ENCODE measurements around the gene WDR54. TPM values are rescaled to one million over a fixed set of nuclear protein-coding genes. Genes with fewer than 3 reads are reported as not detected.

Gene WDR54
- total and polyA plus RNA-seq, 10 of the 15 experiments (the other 5 are each of a cell fraction or from before 2014, with no cell fraction given), result 38.2 to 116 (median 89.1) TPM

DNA sequence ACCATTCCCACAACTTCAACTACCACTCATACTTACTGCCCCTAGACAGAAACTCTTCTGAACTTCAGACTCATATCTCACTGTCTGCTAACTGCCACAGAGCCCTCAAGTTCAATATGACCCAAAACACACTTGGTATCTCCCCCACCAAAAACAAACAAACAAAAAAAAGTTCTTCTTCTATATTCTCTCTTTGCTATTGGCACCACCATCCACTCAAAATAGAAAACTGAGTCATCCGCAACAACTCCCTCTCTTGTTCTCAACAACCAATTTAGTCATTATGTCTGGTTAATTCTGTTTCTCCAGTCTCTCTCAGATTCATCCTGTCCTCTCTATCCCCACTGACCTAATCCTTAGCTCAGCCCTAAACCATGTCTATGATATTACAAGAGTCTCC, 34.2 kb upstream of the WDR54 start:
- H3K36me3 ChIP-seq (ENCODE audit: control insufficient read depth in 2 of 2, insufficient read depth in 2 of 2, low read length in 1 of 2), result no peaks in the 10 kb centered on the region; a peak in 1 of 4 replicates
- peaks cover 3% of the 10 kb centered on the region; the same call in 1 of the 2 replicates for H3K4me1 ChIP-seq (ENCODE audit: control insufficient read depth, insufficient read depth, low read length)
- no peak overlapping the region for H3K27ac ChIP-seq (ENCODE audit: control insufficient read depth, insufficient read depth)
- SMC1A ChIA-PET (ENCODE audit: uncharacterized antibody, unreplicated experiment), result interaction anchor here (1.1 to 6.1 kb wide), 4 partner anchors 8 to 53 kb away, joined by 5 to 36 read pairs (median 8); partner anchors contain the start of gene DCTN1
- intact Hi-C loops (cut with micrococcal nuclease; ENCODE audit: unreplicated experiment) (no loop called here), in situ Hi-C loops (cut with MboI) (no loop called here)
- WGBS (ENCODE audit: insufficient coverage, insufficient replicate concordance, low lambda C conversion rate, missing lambda C conversion rate), result 96% methylated on average over 1 of the region's 1 CpG
- RAD21 ChIA-PET (ENCODE audit: unreplicated experiment), result no interaction called here
- FAIRE-seq (no peak), ATAC-seq (no peak), DNase-seq (ENCODE audit: low read depth, low spot score) (no peak)
- CTCF ChIA-PET, result interaction anchor here (0.9 to 5.2 kb wide), 2 partner anchors 51 to 138 kb away, joined by 4 to 48 read pairs; no protein-coding TSS in a partner anchor
- H3K9ac ChIP-seq (ENCODE audit: control insufficient read depth, insufficient read depth, low read length), result no peak overlapping the region
- 0 out of 2 replicates have a peak, but pooled peaks cover 3% of the 10 kb centered on the region for H4K20me1 ChIP-seq (ENCODE audit: control insufficient read depth, insufficient read depth)
- no peaks in the 10 kb centered on the region for H3K9me3 ChIP-seq (replicated peaks; ENCODE audit: control insufficient read depth, insufficient read depth, low read length)
- H2AFZ ChIP-seq (ENCODE audit: control insufficient read depth, low read depth, low read length), result no peak overlapping the region
- no peak overlapping the region for H3K4me3 ChIP-seq
- no peak overlapping the region for H3K4me2 ChIP-seq (ENCODE audit: control insufficient read depth, insufficient read depth)
- H3K27me3 ChIP-seq (replicated peaks in 1 of 2; ENCODE audit: control insufficient read depth in 2 of 2, insufficient read depth in 2 of 2, low read length in 1 of 2), result no peaks in the 10 kb centered on the region
- POLR2A ChIA-PET, result no interaction called here
- TF ChIP-seq CEBPB (IDR thresholded peaks at IDR 0.05; ENCODE audit: borderline replicate concordance in 1 of 2, low read depth in 2 of 2, low read length in 2 of 2), result no peak
- TF ChIP-seq TCF3 (IDR thresholded peaks at IDR 0.05; ENCODE audit: borderline replicate concordance, insufficient read depth, low read depth, low read length), result no peak
- TF ChIP-seq ZNF217 (IDR thresholded peaks at IDR 0.05), result no peak
- no peak for TF ChIP-seq YBX1 (IDR thresholded peaks at IDR 0.05)
- TF ChIP-seq NFXL1 (IDR thresholded peaks at IDR 0.05; ENCODE audit: borderline replicate concordance), result no peak
- no peak for TF ChIP-seq CHD1 (IDR thresholded peaks at IDR 0.05; ENCODE audit: low read depth, low read length)
- no peak for TF ChIP-seq SIN3A (IDR thresholded peaks at IDR 0.05; ENCODE audit: low read depth, low read length)
- no peak for TF ChIP-seq IKZF1 (conservative IDR thresholded peaks at IDR 0.05)
- no peak for TF ChIP-seq DPF2 (IDR thresholded peaks at IDR 0.05)
- no peak for TF ChIP-seq CREB1 (IDR thresholded peaks at IDR 0.05; ENCODE audit: low read depth)
- H3K79me2 ChIP-seq (ENCODE audit: control insufficient read depth, insufficient read depth, low read length), result peaks cover 27% of the 10 kb centered on the region
- no TSS peak for BruUV-seq (replicated peaks)

Data from GM12878 (cell line).